Osteoblast (primary cell): Measurements from ENCODE around the gene TACC2. TPM values are rescaled to one million over a fixed set of nuclear protein-coding genes. Genes with fewer than 3 reads are reported as not detected.
"Not testable (repeated sequence)": the region's sequence is repeated elsewhere in the genome, so short reads cannot be mapped to it uniquely, and the experiment has no call there.

ENCODE experiments used
- DNase-seq: peaks from one replicate; pipeline ENCODE4 v3.0.0; 2011; ENCODE audit warnings: low spot score, mixed read lengths; ENCODE audit not compliant: insufficient read length; ENCODE audit errors: missing footprints
- H2AFZ ChIP-seq: 2 replicates; pipeline ENCODE4 v1.6.0; 2011; ENCODE audit warnings: mild to moderate bottlenecking, low read length
- H3K27ac ChIP-seq: 2 replicates; pipeline ENCODE4 v1.5.1; 2011; ENCODE audit warnings: mild to moderate bottlenecking, low read depth, low read length, moderate library complexity
- H3K27me3 ChIP-seq: 2 replicates; pipeline ENCODE4 v1.6.0; 2012; ENCODE audit warnings: mild to moderate bottlenecking, control low read depth, inconsistent platforms, low read length, moderate library complexity; ENCODE audit not compliant: insufficient read depth
- H3K36me3 ChIP-seq: 2 replicates; pipeline ENCODE4 v1.5.1; 2011; ENCODE audit warnings: mild to moderate bottlenecking, low read length, control low read depth, moderate library complexity; ENCODE audit not compliant: insufficient read depth
- H3K4me1 ChIP-seq: 2 replicates; pipeline ENCODE4 v1.5.1; 2011; ENCODE audit warnings: mild to moderate bottlenecking, low read length, control low read depth, moderate library complexity; ENCODE audit not compliant: insufficient read depth
- H3K4me2 ChIP-seq: 2 replicates; pipeline ENCODE4 v1.6.0; 2011; ENCODE audit warnings: mild to moderate bottlenecking, low read length; ENCODE audit not compliant: insufficient read depth
- H3K4me3 ChIP-seq: fragments of 200-600 bp; sonication (generic); 3 replicates; pipeline ENCODE4 v1.5.1; 2012; ENCODE audit warnings: mild to moderate bottlenecking, low read length, inconsistent platforms; ENCODE audit not compliant: insufficient read depth
- H3K79me2 ChIP-seq: 2 replicates; pipeline ENCODE4 v1.6.0; 2012; ENCODE audit warnings: mild to moderate bottlenecking, low read length, control low read depth, inconsistent platforms; ENCODE audit not compliant: insufficient read depth
- H3K9me3 ChIP-seq: 2 replicates; pipeline ENCODE4 v1.5.1; 2011; ENCODE audit warnings: low read depth, low read length, control low read depth
- H4K20me1 ChIP-seq: 2 replicates; pipeline ENCODE4 v1.6.0; 2012; ENCODE audit warnings: mild to moderate bottlenecking, low read length, control low read depth; ENCODE audit not compliant: insufficient read depth
- total RNA-seq: library from RNA; depleted of rRNA; stranded (reverse); fragments of >200 nt; gene quantifications from 2 replicates; pipeline ENCODE4 v1.2.3, GENCODE V29; 2012
- TF ChIP-seq, protein P1 (sequence below): IDR thresholded peaks from 2 replicates; pipeline ENCODE4 v1.5.1; 2011; ENCODE audit warnings: mild to moderate bottlenecking, low read depth, low read length, moderate library complexity; ENCODE audit errors: extremely low read depth

The TACC2 gene
- total RNA-seq, 1 donor, result 5.8 TPM

DNA sequence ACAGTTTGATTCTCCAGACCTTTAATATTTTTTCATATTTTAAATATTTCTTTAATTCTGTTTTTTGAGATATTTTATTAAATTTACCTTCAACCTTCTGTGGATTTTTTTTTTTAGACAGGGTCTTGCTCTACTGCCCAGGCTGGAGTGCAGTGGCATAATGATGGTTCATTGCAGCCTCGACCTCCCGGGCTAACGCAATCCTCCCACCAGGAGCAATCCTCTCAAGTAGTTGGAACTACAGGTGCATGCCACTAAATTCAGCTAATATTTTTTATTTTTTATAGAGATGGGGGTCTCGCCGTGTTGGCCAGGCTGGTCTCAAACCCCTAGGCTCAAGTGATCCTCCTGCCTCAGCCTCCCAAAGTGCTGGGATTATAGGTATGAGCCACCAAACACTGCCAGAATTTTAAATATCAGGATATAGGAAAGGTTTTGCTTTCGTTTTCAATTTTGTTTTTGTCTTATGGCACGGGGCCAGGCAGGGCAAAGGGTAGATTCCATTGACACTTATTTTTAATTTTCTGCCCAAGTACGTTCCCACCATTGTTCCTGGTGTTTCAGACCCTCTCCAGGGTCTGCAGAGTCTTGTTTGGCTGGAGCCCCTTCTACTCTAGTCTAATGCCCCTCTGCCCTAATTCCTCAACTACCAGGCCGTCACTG is 1.2 kb downstream of the TACC2 start:
- Histone ChIP-seq H3K27me3 (peaks cover 6% of the 10 kb centered on the region), H3K36me3 (no peaks in the 10 kb centered on the region), H4K20me1 (no peaks in the 10 kb centered on the region), H3K4me1 (no peaks in the 10 kb centered on the region), H2AFZ (no peak overlapping the region), H3K9me3 (no peaks in the 10 kb centered on the region), H3K79me2 (no peaks in the 10 kb centered on the region), H3K4me3 (no peak overlapping the region), H3K27ac (no peak overlapping the region), H3K4me2 (peak overlapping the region; percentile 53)
- TF ChIP-seq, protein P1, sequence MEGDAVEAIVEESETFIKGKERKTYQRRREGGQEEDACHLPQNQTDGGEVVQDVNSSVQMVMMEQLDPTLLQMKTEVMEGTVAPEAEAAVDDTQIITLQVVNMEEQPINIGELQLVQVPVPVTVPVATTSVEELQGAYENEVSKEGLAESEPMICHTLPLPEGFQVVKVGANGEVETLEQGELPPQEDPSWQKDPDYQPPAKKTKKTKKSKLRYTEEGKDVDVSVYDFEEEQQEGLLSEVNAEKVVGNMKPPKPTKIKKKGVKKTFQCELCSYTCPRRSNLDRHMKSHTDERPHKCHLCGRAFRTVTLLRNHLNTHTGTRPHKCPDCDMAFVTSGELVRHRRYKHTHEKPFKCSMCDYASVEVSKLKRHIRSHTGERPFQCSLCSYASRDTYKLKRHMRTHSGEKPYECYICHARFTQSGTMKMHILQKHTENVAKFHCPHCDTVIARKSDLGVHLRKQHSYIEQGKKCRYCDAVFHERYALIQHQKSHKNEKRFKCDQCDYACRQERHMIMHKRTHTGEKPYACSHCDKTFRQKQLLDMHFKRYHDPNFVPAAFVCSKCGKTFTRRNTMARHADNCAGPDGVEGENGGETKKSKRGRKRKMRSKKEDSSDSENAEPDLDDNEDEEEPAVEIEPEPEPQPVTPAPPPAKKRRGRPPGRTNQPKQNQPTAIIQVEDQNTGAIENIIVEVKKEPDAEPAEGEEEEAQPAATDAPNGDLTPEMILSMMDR, result no peak
- DNase-seq, result no peak

DNA sequence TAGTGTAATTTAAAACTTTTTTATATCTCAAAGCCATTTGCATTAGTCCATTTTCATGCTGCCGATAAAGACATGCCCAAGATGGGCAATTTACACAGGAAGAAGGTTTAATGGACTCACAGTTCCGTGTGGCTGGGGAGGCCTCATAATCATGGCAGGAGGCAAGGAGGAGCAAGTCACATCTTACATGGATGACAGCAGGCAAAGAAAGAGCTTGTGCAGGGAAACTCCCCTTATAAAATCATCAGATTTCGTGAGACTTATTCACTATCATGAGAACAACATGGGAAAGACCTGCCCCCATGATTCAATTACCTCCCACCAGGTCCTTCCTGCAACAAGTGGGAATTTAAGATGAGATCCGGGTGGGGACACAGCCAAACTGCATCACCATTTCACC is 2.8 kb downstream of the TACC2 start:
- H3K4me2 ChIP-seq, H4K20me1 ChIP-seq, H3K4me3 ChIP-seq, H3K27ac ChIP-seq, H3K9me3 ChIP-seq, H3K4me1 ChIP-seq, H2AFZ ChIP-seq, DNase-seq, H3K36me3 ChIP-seq, H3K79me2 ChIP-seq: not testable (repeated sequence)
- H3K27me3 ChIP-seq, result peaks cover 10% of the 10 kb centered on the region

DNA sequence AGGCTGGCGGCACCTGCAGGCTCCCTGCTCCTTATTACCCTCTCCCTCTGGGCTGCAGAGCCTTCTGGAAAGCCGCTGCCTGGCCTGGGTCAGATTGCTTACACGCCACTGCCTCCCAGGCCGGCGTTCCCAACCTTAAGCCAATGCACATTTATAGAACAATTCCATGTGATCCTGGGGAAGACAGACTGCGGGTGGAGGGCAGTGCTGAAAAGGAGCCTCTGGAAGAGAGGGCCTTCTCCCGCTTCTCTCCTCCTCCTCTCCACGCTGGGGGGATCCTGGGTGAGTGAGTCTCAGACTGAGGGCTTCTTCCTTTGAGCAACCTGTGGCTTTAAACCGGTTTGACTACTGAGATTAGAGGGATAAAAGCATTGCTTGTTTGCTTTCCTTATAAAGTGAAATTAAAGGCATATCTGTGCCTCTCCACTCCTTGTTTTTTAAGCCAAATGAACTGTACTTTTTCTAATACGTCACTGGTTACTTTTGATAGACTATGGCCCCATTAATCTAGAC is 5.5 kb downstream of the TACC2 start:
- H3K9me3 ChIP-seq, result no peaks in the 10 kb centered on the region
- TF ChIP-seq, protein P1, result no peak
- DNase-seq, result no peak
- H3K4me2 ChIP-seq, result no peak overlapping the region
- H2AFZ ChIP-seq, result no peak overlapping the region
- no peak overlapping the region for H3K4me3 ChIP-seq
- no peaks in the 10 kb centered on the region for H3K79me2 ChIP-seq
- H3K27ac ChIP-seq, result no peak overlapping the region
- no peaks in the 10 kb centered on the region for H4K20me1 ChIP-seq
- no peaks in the 10 kb centered on the region for H3K36me3 ChIP-seq
- H3K4me1 ChIP-seq, result no peaks in the 10 kb centered on the region
- peaks cover 12% of the 10 kb centered on the region for H3K27me3 ChIP-seq

DNA sequence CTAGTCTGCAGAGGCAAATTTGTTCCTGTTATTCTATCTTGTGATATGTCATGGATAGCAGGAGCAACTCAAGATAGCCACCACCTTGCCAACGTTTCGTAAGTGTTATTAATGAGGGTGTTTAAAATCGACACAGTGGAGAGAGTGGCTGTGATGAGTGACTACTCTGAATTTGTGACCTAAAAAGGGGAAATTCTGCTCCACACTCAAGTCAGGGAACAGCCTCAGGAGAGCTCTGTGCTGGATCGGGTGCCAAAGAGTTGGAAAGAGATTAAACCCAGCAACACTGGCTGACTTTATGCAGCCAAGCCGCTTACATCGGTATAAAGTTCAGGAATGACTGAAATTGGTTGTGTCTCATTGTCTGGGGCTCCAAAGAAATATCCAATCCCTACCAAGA is 9.5 kb downstream of the TACC2 start:
- no peak overlapping the region for H3K4me3 ChIP-seq
- H3K4me1 ChIP-seq, result no peaks in the 10 kb centered on the region
- peaks cover 6% of the 10 kb centered on the region for H3K9me3 ChIP-seq
- peaks cover 12% of the 10 kb centered on the region for H3K27me3 ChIP-seq
- TF ChIP-seq, protein P1, result no peak
- H3K4me2 ChIP-seq, result no peak overlapping the region
- H3K27ac ChIP-seq, result no peak overlapping the region
- H3K79me2 ChIP-seq, result no peaks in the 10 kb centered on the region
- DNase-seq, result no peak
- no peaks in the 10 kb centered on the region for H3K36me3 ChIP-seq
- H2AFZ ChIP-seq, result no peak overlapping the region
- no peaks in the 10 kb centered on the region for H4K20me1 ChIP-seq
